Measurements from ENCODE around the gene CCDC177.

CCDC177 gene

GRCh38 chr14:69574263-69574953 is at the start of gene CCDC177:
CCDC177 (minus strand) TSS chr14:69574871; CDS start chr14:69573622, 1,249 bp downstream.
- peak; percentile 89 for DNase-seq (ENCODE audit: low spot score)
- peak; percentile 78 for TF ChIP-seq CTCF (IDR thresholded peaks at IDR 0.05; ENCODE audit: extremely low read depth, missing control alignments)

GRCh38 chr14:69624136-69624535 is 49.5 kb upstream of the CCDC177 start:
- TF ChIP-seq CTCF (IDR thresholded peaks at IDR 0.05; ENCODE audit: extremely low read depth, missing control alignments): no peak
- DNase-seq (ENCODE audit: low spot score): no peak

GRCh38 chr14:69620981-69621380 is 46.3 kb upstream of the CCDC177 start:
- TF ChIP-seq CTCF (IDR thresholded peaks at IDR 0.05; ENCODE audit: extremely low read depth, missing control alignments): no peak
- no peak for DNase-seq (ENCODE audit: low spot score)

GRCh38 chr14:69620211-69620611 is 45.5 kb upstream of the CCDC177 start:
- no peak for DNase-seq (ENCODE audit: low spot score)
- TF ChIP-seq CTCF (IDR thresholded peaks at IDR 0.05; ENCODE audit: extremely low read depth, missing control alignments): no peak

DNA sequence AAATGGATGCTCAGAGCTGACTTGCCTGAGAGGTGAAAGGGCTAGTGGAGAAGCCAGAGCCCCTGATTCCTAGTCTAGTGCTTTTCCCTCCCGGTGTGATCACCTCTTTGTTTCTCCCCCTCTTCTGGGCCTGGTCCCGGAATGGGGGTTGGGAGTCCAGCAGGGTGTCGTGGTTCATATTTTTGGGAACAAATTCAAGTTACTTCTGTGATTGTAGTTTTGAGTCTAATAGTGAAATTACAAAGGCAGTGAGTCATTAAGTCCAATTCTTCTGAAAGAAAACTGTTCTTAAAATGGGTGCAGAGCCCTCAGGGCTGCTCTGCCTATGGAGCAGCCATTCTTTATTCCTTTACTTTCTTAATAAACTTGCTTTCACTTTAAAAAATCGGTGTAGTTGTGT is 44.3 kb upstream of the CCDC177 start:
- DNase-seq (ENCODE audit: low spot score): no peak
- no peak for TF ChIP-seq CTCF (IDR thresholded peaks at IDR 0.05; ENCODE audit: extremely low read depth, missing control alignments)

DNA sequence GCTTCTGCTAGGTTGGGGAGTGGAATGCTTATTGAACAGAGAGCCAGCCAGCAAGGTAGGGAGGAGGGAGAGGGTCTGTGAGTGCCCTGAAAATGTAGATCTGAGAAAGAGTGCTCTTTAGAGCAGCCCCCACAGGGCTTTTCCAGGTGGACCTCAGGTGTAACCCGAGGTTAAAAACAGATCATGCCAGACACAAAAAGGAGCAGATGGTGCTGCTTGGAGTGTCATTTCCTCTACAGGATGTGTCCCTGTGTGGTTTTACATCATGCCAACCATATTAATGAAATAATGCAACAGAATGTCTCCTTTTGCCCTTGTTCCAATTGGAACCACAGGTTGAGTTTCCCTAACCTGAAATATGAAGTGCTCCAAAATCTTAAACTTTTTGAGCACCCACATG is 43.1 kb upstream of the CCDC177 start:
- TF ChIP-seq CTCF (IDR thresholded peaks at IDR 0.05; ENCODE audit: extremely low read depth, missing control alignments): no peak
- DNase-seq (ENCODE audit: low spot score): no peak

DNA sequence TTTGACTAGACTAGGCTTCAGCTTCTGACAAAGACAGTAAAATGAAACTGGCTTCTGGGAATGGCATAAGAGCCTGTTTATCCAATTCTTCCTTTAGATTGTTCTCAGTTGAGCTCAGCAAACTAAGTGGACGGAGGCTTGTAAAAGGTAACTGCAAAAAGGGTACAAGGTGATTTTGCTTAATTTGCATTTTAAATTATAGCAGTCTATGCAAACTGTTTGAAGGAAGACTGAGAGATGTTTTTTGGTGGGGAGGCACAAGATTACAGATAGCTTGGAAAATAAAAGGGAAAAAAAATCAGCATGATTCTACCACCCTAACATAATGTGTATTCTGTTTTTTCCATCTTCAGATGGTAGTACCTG is 41.7 kb upstream of the CCDC177 start:
- DNase-seq (ENCODE audit: low spot score): no peak
- TF ChIP-seq CTCF (IDR thresholded peaks at IDR 0.05; ENCODE audit: extremely low read depth, missing control alignments): no peak
